Endothelial cell of umbilical vein (primary cell): ENCODE measurements around the gene LHFPL5. TPM values are rescaled to one million over a fixed set of nuclear protein-coding genes. Genes with fewer than 3 reads are reported as not detected.

Experiments
- BruUV-seq: library from RNA; stranded (reverse); fragments of 400-500 nt; replicated peaks from 2 replicates; lab custom pipeline; 2021; lab: Mats Ljungman, UMichigan
- CTCF ChIA-PET: fragments of 300-600, 350-600 bp; sonication (Branson Sonifier 250); formaldehyde crosslinking; loops from one replicate; lab custom pipeline; 2021; ENCODE audit warnings: antibody characterized with exemption, inconsistent platforms; lab: Charles Lee
- POLR2A ChIA-PET: fragments of 300-600, 350-600 bp; sonication (Branson Sonifier 250); formaldehyde crosslinking; loops from one replicate; lab custom pipeline; 2021; ENCODE audit warnings: antibody characterized with exemption, inconsistent platforms; lab: Charles Lee
- DNase-seq: peaks from one replicate; pipeline ENCODE4 v3.0.0-alpha.2; 2011; ENCODE audit warnings: low read depth, low spot score
- FAIRE-seq: peaks from 2 replicates; lab custom pipeline; 2011; peaks lifted over from hg19 to GRCh38; lab: Jason Lieb, UNC
- H2AFZ ChIP-seq: 2 replicates; pipeline ENCODE4 v1.6.0; 2012; ENCODE audit warnings: low read depth, low read length, control low read depth, inconsistent platforms
- H3K27ac ChIP-seq: 2 replicates; pipeline ENCODE4 v1.5.1; 2011; ENCODE audit warnings: low read depth, mild to moderate bottlenecking, control low read depth, low read length, moderate library complexity; ENCODE audit not compliant: insufficient read depth
- H3K27me3 ChIP-seq, 2 experiments: 2 replicates each; pipeline versions ENCODE4 v1.6.0 to v1.6.1; 2011; ENCODE audit warnings: low read length in 2 of 2, mixed read lengths in 1 of 2; ENCODE audit not compliant: control insufficient read depth in 2 of 2, insufficient read depth in 2 of 2
- H3K36me3 ChIP-seq, 2 experiments: 2 replicates in 1 of 2; 3 replicates in 1 of 2; pipeline ENCODE4 v1.5.1; 2011; ENCODE audit warnings: low read length in 2 of 2, mild to moderate bottlenecking in 1 of 2, moderate library complexity in 1 of 2; ENCODE audit not compliant: control insufficient read depth in 2 of 2, insufficient read depth in 2 of 2; ENCODE audit errors: extremely low read depth in 1 of 2
- H3K4me1 ChIP-seq: 3 replicates; pipeline ENCODE4 v1.5.1; 2011; ENCODE audit warnings: mild to moderate bottlenecking, low read length; ENCODE audit not compliant: control insufficient read depth, insufficient read depth; ENCODE audit errors: extremely low read depth
- H3K4me2 ChIP-seq: 2 replicates; pipeline ENCODE4 v1.6.1; 2011; ENCODE audit warnings: low read length, control low read depth, mixed read lengths; ENCODE audit not compliant: insufficient read depth
- H3K4me3 ChIP-seq, 3 experiments: fragments of 200-600 bp in 1 of 3; sonication (generic), shearing (Covaris generic) in 1 of 3; replicated peaks in 1 of 3; 2 replicates each; pipeline ENCODE4 v1.5.1; 2011 to 2016; ENCODE audit warnings: control low read depth in 3 of 3, low read length in 3 of 3, mild to moderate bottlenecking in 2 of 3, inconsistent platforms in 1 of 3, low read depth in 1 of 3, moderate library complexity in 1 of 3; ENCODE audit not compliant: insufficient read depth in 1 of 3
- H3K79me2 ChIP-seq: 2 replicates; pipeline ENCODE4 v1.6.0; 2012; ENCODE audit warnings: low read length, inconsistent platforms; ENCODE audit not compliant: control insufficient read depth, insufficient read depth
- H3K9ac ChIP-seq: replicated peaks from 2 replicates; pipeline ENCODE3; 2011; ENCODE audit warnings: low read length, control low read depth; ENCODE audit not compliant: insufficient read depth; ENCODE audit errors: extremely low read depth
- H3K9me1 ChIP-seq: replicated peaks from 3 replicates; pipeline ENCODE4 v1.6.0; 2011; ENCODE audit warnings: mild to moderate bottlenecking, low read length; ENCODE audit not compliant: control insufficient read depth, insufficient read depth; ENCODE audit errors: extremely low read depth
- H3K9me3 ChIP-seq: replicated peaks from 2 replicates; pipeline ENCODE4 v1.5.1; 2012; ENCODE audit warnings: low read length, inconsistent platforms; ENCODE audit not compliant: control insufficient read depth, insufficient read depth
- H4K20me1 ChIP-seq: replicated peaks from 2 replicates; pipeline ENCODE3; 2011; ENCODE audit warnings: mild to moderate bottlenecking, low read length; ENCODE audit not compliant: control insufficient read depth, insufficient read depth; ENCODE audit errors: extremely low read depth
- CTCF ChIP-seq, 2 donors: IDR thresholded peaks; 1 replicate in 1 of 2; 2 replicates in 1 of 2; pipeline ENCODE4 v1.5.1; 2011; ENCODE audit warnings: low read length in 2 of 2, mild to moderate bottlenecking in 2 of 2, moderate library complexity in 2 of 2, control low read depth in 1 of 2, inconsistent platforms in 1 of 2, low read depth in 1 of 2; ENCODE audit not compliant: insufficient read depth in 1 of 2; ENCODE audit errors: extremely low read depth in 1 of 2
- FOS ChIP-seq: IDR thresholded peaks from 2 replicates; pipeline ENCODE4 v1.6.1; 2011; ENCODE audit warnings: mild to moderate bottlenecking, low read length, moderate library complexity, borderline replicate concordance; ENCODE audit not compliant: insufficient read depth
- GATA2 ChIP-seq: IDR thresholded peaks from 2 replicates; pipeline ENCODE4 v1.7.0; 2011; ENCODE audit warnings: low read depth, mild to moderate bottlenecking, moderate library complexity, mixed read lengths, low read length; ENCODE audit not compliant: insufficient read length, insufficient read depth
- MAX ChIP-seq: IDR thresholded peaks from 2 replicates; pipeline ENCODE4 v1.6.1; 2011; ENCODE audit not compliant: insufficient read depth, insufficient read length
- POLR2A ChIP-seq: IDR thresholded peaks from 2 replicates; pipeline ENCODE4 v1.6.1; 2012; ENCODE audit warnings: low read depth, mild to moderate bottlenecking, control low read depth, low read length
- dilution Hi-C: fragments of 300-500 bp; cut with MboI; formaldehyde crosslinking; loops from one replicate; pipeline ENCODE4 v1.15.0; 2019; ENCODE audit warnings: low sequenced_read_pairs; ENCODE audit not compliant: extremely low pct_ligation_motif_present
- intact Hi-C: fragments of 100-400 bp; cut with micrococcal nuclease; formaldehyde crosslinking; loops from one replicate; pipeline ENCODE4 v1.10.0; 2022
- polyA plus RNA-seq, 4 experiments: library from polyadenylated mRNA; depleted of rRNA in 3 of 4; stranded (reverse) in 3 of 4; unstranded in 1 of 4; fragments of >200 nt; gene quantifications; 2 replicates each; pipeline versions ENCODE4 v1.2.1 to v1.2.3, GENCODE V29; 2011 to 2012; ENCODE audit warnings: missing spikeins in 1 of 4
- total RNA-seq: library from RNA; stranded (reverse); gene quantifications from 2 replicates; pipeline ENCODE4 v1.2.3, GENCODE V29; 2021

Gene LHFPL5
- total and polyA plus RNA-seq, 2 donors (not counting 3 experiments of a cell fraction or from before 2014, with no cell fraction given), result not detected

- TF ChIP-seq MAX (no peak), FOS (peak; percentile 50), CTCF (IDR thresholded peaks at IDR 0.05; ENCODE audit: extremely low read depth in 1 of 2, insufficient read depth in 1 of 2, low read depth in 1 of 2, low read length in 2 of 2) (no peak)
- BruUV-seq, result no TSS peak
- no peaks in the 10 kb centered on the region for H3K27me3 ChIP-seq
- H3K36me3 ChIP-seq, result peaks cover 11 to 22% of the 10 kb centered on the region in 2 experiments
- H3K4me1 ChIP-seq, result peaks cover 10% of the 10 kb centered on the region
- H3K9ac ChIP-seq, result no peak overlapping the region
- peak overlapping the region; percentile 22 for H3K4me2 ChIP-seq
- no peak overlapping the region for H3K27ac ChIP-seq
- DNase-seq, result peak; percentile 4
- no peak overlapping the region for H3K4me3 ChIP-seq
- POLR2A ChIA-PET, result no interaction called here
- FAIRE-seq, result no peak
- H3K9me1 ChIP-seq, result no peaks in the 10 kb centered on the region
- no peaks in the 10 kb centered on the region for H4K20me1 ChIP-seq
- no peak overlapping the region for H2AFZ ChIP-seq
- H3K79me2 ChIP-seq, result no peaks in the 10 kb centered on the region
- dilution Hi-C loops, result no loop called here
- intact Hi-C loops, result no loop called here
- CTCF ChIA-PET, result interaction anchor here (0.6 to 0.9 kb wide), 2 partner anchors 28 to 335 kb away, joined by 3 read pairs; no protein-coding TSS in a partner anchor
- H3K9me3 ChIP-seq, result no peaks in the 10 kb centered on the region
Observed at GRCh38 chr6:35857853-35858252, 52.7 kb downstream of the LHFPL5 start.

GRCh38 chr6:35859367-35859766 lies 54.2 kb downstream of the LHFPL5 start:
- no peak overlapping the region for H3K4me2 ChIP-seq
- H3K4me3 ChIP-seq, result no peak overlapping the region
- POLR2A ChIA-PET, result no interaction called here
- dilution Hi-C loops (no loop called here), intact Hi-C loops (no loop called here)
- H3K79me2 ChIP-seq, result peaks cover under 1% of the 10 kb centered on the region
- peaks cover 10% of the 10 kb centered on the region for H3K4me1 ChIP-seq
- no peak overlapping the region for H2AFZ ChIP-seq
- H3K36me3 ChIP-seq, result peaks cover 11 to 22% of the 10 kb centered on the region in 2 experiments
- CTCF ChIA-PET, result no interaction called here
- H4K20me1 ChIP-seq, result no peaks in the 10 kb centered on the region
- H3K27ac ChIP-seq, result no peak overlapping the region
- H3K9ac ChIP-seq, result no peak overlapping the region
- no peaks in the 10 kb centered on the region for H3K9me1 ChIP-seq
- H3K27me3 ChIP-seq, result no peaks in the 10 kb centered on the region
- no peak for FAIRE-seq
- TF ChIP-seq POLR2A, result no peak
- TF ChIP-seq GATA2, result no peak
- BruUV-seq, result no TSS peak
- no peak for DNase-seq
- no peaks in the 10 kb centered on the region for H3K9me3 ChIP-seq

Other genes with a start within 250 kb of the LHFPL5 start
- 56.8 and 70.6 TPM in 2 replicates for gene FKBP5, start 116.4 kb upstream of the LHFPL5 start, total RNA-seq
- gene FKBP5, start 116.4 kb upstream of the LHFPL5 start, polyA plus RNA-seq, result 11.4 and 16.7 TPM in 2 replicates
- 0.90 and 0.91 TPM in 2 replicates for gene ARMC12, start 68.3 kb upstream of the LHFPL5 start, total RNA-seq
- gene ARMC12, start 68.3 kb upstream of the LHFPL5 start, polyA plus RNA-seq, result 1.9 and 2.1 TPM in 2 replicates
- gene CLPSL2, start 28.8 kb upstream of the LHFPL5 start, total RNA-seq, result not detected in 2 replicates
- gene CLPSL2, start 28.8 kb upstream of the LHFPL5 start, polyA plus RNA-seq, result not detected in 2 replicates
- gene CLPSL1, start 24.3 kb upstream of the LHFPL5 start, total RNA-seq, result not detected in 2 replicates
- not detected in 2 replicates for gene CLPSL1, start 24.3 kb upstream of the LHFPL5 start, polyA plus RNA-seq
- not detected in 2 replicates for gene CLPS, start 8.0 kb upstream of the LHFPL5 start, total RNA-seq
- not detected in 2 replicates for gene CLPS, start 8.0 kb upstream of the LHFPL5 start, polyA plus RNA-seq
- gene SRPK1, start 115.7 kb downstream of the LHFPL5 start, total RNA-seq, result 72.7 and 82.2 TPM in 2 replicates
- gene SRPK1, start 115.7 kb downstream of the LHFPL5 start, polyA plus RNA-seq, result 14.0 and 18.9 TPM in 2 replicates
- not detected in 2 replicates for gene SLC26A8, start 219.3 kb downstream of the LHFPL5 start, total RNA-seq
- gene SLC26A8, start 219.3 kb downstream of the LHFPL5 start, polyA plus RNA-seq, result 0.01 and 0.08 TPM in 2 replicates
- 50.6 and 54.1 TPM in 2 replicates for gene MAPK14, start 222.5 kb downstream of the LHFPL5 start, total RNA-seq
- 26.6 and 33.3 TPM in 2 replicates for gene MAPK14, start 222.5 kb downstream of the LHFPL5 start, polyA plus RNA-seq